SJCRH30 (cell line): Measurements from ENCODE around the gene PGLYRP4. TPM values are rescaled to one million over a fixed set of nuclear protein-coding genes. Genes with fewer than 3 reads are reported as not detected.

Experiments used
- DNase-seq, 2 experiments: peaks; one replicate each; pipeline ENCODE4 v3.0.0-alpha.2; 2015 to 2020
- H3K27ac ChIP-seq: fragments of 250-450 bp; sonication (Bioruptor Pico); 2 replicates; pipeline ENCODE4 v1.5.1; 2020; ENCODE audit warnings: mild to moderate bottlenecking, moderate library complexity
- H3K27me3 ChIP-seq: fragments of 250-450 bp; sonication (Bioruptor Pico); 2 replicates; pipeline ENCODE4 v1.5.1; 2020; ENCODE audit warnings: mild to moderate bottlenecking, moderate library complexity
- H3K36me3 ChIP-seq: fragments of 250-450 bp; sonication (Bioruptor Pico); 2 replicates; pipeline ENCODE4 v1.5.1; 2020; ENCODE audit warnings: mild to moderate bottlenecking, moderate library complexity
- H3K4me1 ChIP-seq: fragments of 250-450 bp; sonication (Bioruptor Pico); 2 replicates; pipeline ENCODE4 v1.5.1; 2020; ENCODE audit warnings: mild to moderate bottlenecking, moderate library complexity
- H3K4me3 ChIP-seq: fragments of 250-450 bp; sonication (Bioruptor Pico); 2 replicates; pipeline ENCODE4 v1.5.1; 2020; ENCODE audit warnings: mild to moderate bottlenecking, moderate library complexity
- H3K9me3 ChIP-seq: fragments of 250-450 bp; sonication (Bioruptor Pico); replicated peaks from 2 replicates; pipeline ENCODE4 v1.5.1; 2020; ENCODE audit warnings: mild to moderate bottlenecking, moderate library complexity
- total RNA-seq: library from RNA; depleted of rRNA; stranded (reverse); fragments of >200 nt; shearing (Covaris generic); gene quantifications from 2 replicates; pipeline ENCODE4 v1.2.3, GENCODE V29; 2014

PGLYRP4 gene
- total RNA-seq, 1 experiment from 2014 or later = not detected

- Histone ChIP-seq H3K4me3 (no peak overlapping the region), H3K27me3 (no peaks in the 10 kb centered on the region)
- no peak for DNase-seq
Observed at GRCh38 chr1:153310526-153310925, 38.1 kb downstream of the PGLYRP4 start.

GRCh38 chr1:153309441-153309840, 39.2 kb downstream of the PGLYRP4 start:
- Histone ChIP-seq H3K4me3 (no peak overlapping the region), H3K4me1 (no peaks in the 10 kb centered on the region), H3K36me3 (no peaks in the 10 kb centered on the region), H3K27me3 (no peaks in the 10 kb centered on the region), H3K9me3 (no peaks in the 10 kb centered on the region), H3K27ac (no peak overlapping the region)
- DNase-seq = no peak

More at GRCh38 chr1:153310526-153310925, 38.1 kb downstream of the PGLYRP4 start:
- Histone ChIP-seq H3K9me3 (no peaks in the 10 kb centered on the region), H3K4me1 (no peaks in the 10 kb centered on the region), H3K36me3 (no peaks in the 10 kb centered on the region), H3K27ac (no peak overlapping the region)

- H3K4me3 ChIP-seq = no peak overlapping the region
- DNase-seq = no peak
Observed at GRCh38 chr1:153308540-153308939, 40.1 kb downstream of the PGLYRP4 start.

GRCh38 chr1:153307221-153307600, 41.4 kb downstream of the PGLYRP4 start:
- Histone ChIP-seq H3K27ac (no peak overlapping the region), H3K36me3 (no peaks in the 10 kb centered on the region), H3K4me1 (no peaks in the 10 kb centered on the region), H3K27me3 (no peaks in the 10 kb centered on the region), H3K4me3 (no peak overlapping the region), H3K9me3 (no peaks in the 10 kb centered on the region)
- DNase-seq = no peak

More at GRCh38 chr1:153308540-153308939, 40.1 kb downstream of the PGLYRP4 start:
- H3K9me3 ChIP-seq = no peaks in the 10 kb centered on the region
- no peaks in the 10 kb centered on the region for H3K27me3 ChIP-seq
- H3K36me3 ChIP-seq = no peaks in the 10 kb centered on the region
- H3K4me1 ChIP-seq = no peaks in the 10 kb centered on the region
- H3K27ac ChIP-seq = no peak overlapping the region

GRCh38 chr1:153306303-153307220, 42.1 kb downstream of the PGLYRP4 start:
- Histone ChIP-seq H3K27ac (no peak overlapping the region), H3K4me1 (no peaks in the 10 kb centered on the region), H3K4me3 (no peak overlapping the region), H3K36me3 (no peaks in the 10 kb centered on the region), H3K27me3 (no peaks in the 10 kb centered on the region), H3K9me3 (no peaks in the 10 kb centered on the region)
- no peak for DNase-seq

- Histone ChIP-seq H3K4me1 (no peaks in the 10 kb centered on the region), H3K9me3 (no peaks in the 10 kb centered on the region), H3K4me3 (no peak overlapping the region), H3K27me3 (no peaks in the 10 kb centered on the region), H3K27ac (no peak overlapping the region), H3K36me3 (no peaks in the 10 kb centered on the region)
- DNase-seq = no peak
Observed at GRCh38 chr1:153305682-153306081, 43.0 kb downstream of the PGLYRP4 start.

- Histone ChIP-seq H3K27me3 (no peaks in the 10 kb centered on the region), H3K27ac (no peak overlapping the region), H3K9me3 (no peaks in the 10 kb centered on the region), H3K4me1 (no peaks in the 10 kb centered on the region), H3K36me3 (no peaks in the 10 kb centered on the region), H3K4me3 (no peak overlapping the region)
- DNase-seq = no peak
Observed at GRCh38 chr1:153302308-153302707, 46.3 kb downstream of the PGLYRP4 start.

- Histone ChIP-seq H3K4me1 (no peaks in the 10 kb centered on the region), H3K36me3 (no peaks in the 10 kb centered on the region), H3K27me3 (no peaks in the 10 kb centered on the region), H3K27ac (no peak overlapping the region), H3K4me3 (no peak overlapping the region), H3K9me3 (no peaks in the 10 kb centered on the region)
- no peak for DNase-seq
Observed at GRCh38 chr1:153293851-153294250, 54.8 kb downstream of the PGLYRP4 start.

- no peaks in the 10 kb centered on the region for H3K9me3 ChIP-seq
- H3K4me1 ChIP-seq = no peaks in the 10 kb centered on the region
- H3K36me3 ChIP-seq = no peaks in the 10 kb centered on the region
- DNase-seq = no peak
- H3K4me3 ChIP-seq = no peak overlapping the region
- H3K27me3 ChIP-seq = no peaks in the 10 kb centered on the region
- no peak overlapping the region for H3K27ac ChIP-seq
Observed at GRCh38 chr1:153293480-153293775, 55.2 kb downstream of the PGLYRP4 start.

- no peaks in the 10 kb centered on the region for H3K27me3 ChIP-seq
- H3K4me3 ChIP-seq = no peak overlapping the region
- H3K36me3 ChIP-seq = no peaks in the 10 kb centered on the region
- no peaks in the 10 kb centered on the region for H3K4me1 ChIP-seq
- H3K27ac ChIP-seq = no peak overlapping the region
- DNase-seq = no peak
- H3K9me3 ChIP-seq = no peaks in the 10 kb centered on the region
Observed at GRCh38 chr1:153292740-153293479, 55.7 kb downstream of the PGLYRP4 start.

GRCh38 chr1:153292185-153292584, 56.5 kb downstream of the PGLYRP4 start:
- Histone ChIP-seq H3K27me3 (no peaks in the 10 kb centered on the region), H3K27ac (no peak overlapping the region), H3K4me3 (no peak overlapping the region), H3K9me3 (no peaks in the 10 kb centered on the region), H3K4me1 (no peaks in the 10 kb centered on the region), H3K36me3 (no peaks in the 10 kb centered on the region)
- no peak for DNase-seq

GRCh38 chr1:153291514-153291913, 57.1 kb downstream of the PGLYRP4 start:
- H3K9me3 ChIP-seq = no peaks in the 10 kb centered on the region
- H3K36me3 ChIP-seq = no peaks in the 10 kb centered on the region
- H3K27ac ChIP-seq = no peak overlapping the region
- H3K4me1 ChIP-seq = no peaks in the 10 kb centered on the region
- H3K4me3 ChIP-seq = no peak overlapping the region
- no peak for DNase-seq
- no peaks in the 10 kb centered on the region for H3K27me3 ChIP-seq

GRCh38 chr1:153288634-153289275, 59.9 kb downstream of the PGLYRP4 start:
- Histone ChIP-seq H3K36me3 (no peaks in the 10 kb centered on the region), H3K9me3 (no peaks in the 10 kb centered on the region), H3K27ac (no peak overlapping the region), H3K4me1 (no peaks in the 10 kb centered on the region), H3K27me3 (no peaks in the 10 kb centered on the region), H3K4me3 (no peak overlapping the region)
- peak; percentile 13 to 38 for DNase-seq
